ENCODE measurements around the gene DNAJC6. TPM values are rescaled to one million over a fixed set of nuclear protein-coding genes. Genes with fewer than 3 reads are reported as not detected.

The DNAJC6 gene
- total and polyA plus RNA-seq, 2 of the 13 experiments (the other 11 are each of a cell fraction or from before 2014, with no cell fraction given), result 1.0 to 1.6 TPM

GRCh38 chr1:65425006-65425405, 115.7 kb downstream of the DNAJC6 start (continued):
- TF ChIP-seq STAT6 (CRISPR knock-in tag; IDR thresholded peaks at IDR 0.05; ENCODE audit: borderline replicate concordance) (no peak), ZBTB7B (CRISPR knock-in tag; IDR thresholded peaks at IDR 0.05) (no peak), ZNF768 (CRISPR knock-in tag; IDR thresholded peaks at IDR 0.05) (no peak), ZNF264 (CRISPR knock-in tag; IDR thresholded peaks at IDR 0.05) (no peak)

- 83% methylated on average over 3 of the region's 3 CpGs for WGBS (ENCODE audit: low lambda C conversion rate)
- ChIA-PET POLR2A (interaction anchor here (1.2 kb wide), 1 partner anchor 43 kb away, joined by 5 read pairs; no protein-coding TSS in a partner anchor), CTCF (ENCODE audit: low intra/inter-chr PET ratio, low total read pairs) (no interaction called here)
- Histone ChIP-seq H3K4me1 (ENCODE audit: insufficient read depth, low read length) (peaks cover 47% of the 10 kb centered on the region), H3K4me2 (ENCODE audit: low read depth, low read length) (no peak overlapping the region), H3K79me2 (ENCODE audit: insufficient read depth, low read length) (peaks cover 38% of the 10 kb centered on the region), H3K9ac (ENCODE audit: insufficient read depth, low read depth, low read length) (no peak overlapping the region), H2AFZ (ENCODE audit: low read length) (no peak overlapping the region), H3K36me3 (replicated peaks in 1 of 2; ENCODE audit: control insufficient read depth in 1 of 2, insufficient read depth in 2 of 2, low read length in 2 of 2) (peaks cover 0 to 44% of the 10 kb centered on the region in 2 experiments; a peak in 4 of 5 replicates), H3K27me3 (ENCODE audit: control insufficient read depth in 1 of 2, insufficient read depth in 2 of 2, low read length in 2 of 2) (no peaks in the 10 kb centered on the region; a peak in 1 of 5 replicates), H3K9me3 (ENCODE audit: low read length) (no peaks in the 10 kb centered on the region), H4K20me1 (ENCODE audit: insufficient read depth, low read length) (no peaks in the 10 kb centered on the region), H3K4me3 (replicated peaks in 1 of 3; ENCODE audit: insufficient read depth in 1 of 3, low read depth in 2 of 3, low read length in 3 of 3) (no peak overlapping the region), H3K27ac (ENCODE audit: extremely low read length, insufficient read depth, low read length) (peak overlapping the region; percentile 45)
- intact Hi-C loops (cut with micrococcal nuclease; ENCODE audit: unreplicated experiment), result loop anchor here (10.0 kb wide), 2 partner anchors 281 to 361 kb away; partner anchors contain the start of gene AK4
- ATAC-seq (peak; percentile 15), DNase-seq (ENCODE audit: low spot score) (peak; percentile 82), FAIRE-seq (no peak)
- in situ Hi-C loops (cut with HindIII; ENCODE audit: extremely low pct_ligation_motif_present, low pct_unique_long_range_greater_than_20kb), result loop anchor here (25.0 kb wide), 1 partner anchor 262 kb away; no protein-coding TSS in a partner anchor
- BruUV-seq (replicated peaks), result no TSS peak
- TF ChIP-seq HIC2 (CRISPR knock-in tag; IDR thresholded peaks at IDR 0.05; ENCODE audit: low read depth) (no peak), HDAC2 (CRISPR knock-in tag; IDR thresholded peaks at IDR 0.05) (no peak), CREM (IDR thresholded peaks at IDR 0.05) (no peak), CREM (CRISPR knock-in tag; IDR thresholded peaks at IDR 0.05) (no peak), NCOA2 (CRISPR knock-in tag; IDR thresholded peaks at IDR 0.05) (peak; percentile 30; the same call in 1 of the 2 replicates), ZNF3 (CRISPR knock-in tag; IDR thresholded peaks at IDR 0.05) (peak; percentile 95), MBD4 (IDR thresholded peaks at IDR 0.05; ENCODE audit: borderline replicate concordance, low read length) (no peak), SOX13 (IDR thresholded peaks at IDR 0.05) (no peak), SOX13 (CRISPR knock-in tag; conservative IDR thresholded peaks at IDR 0.05 in 1 of 2, IDR thresholded peaks at IDR 0.05 in 1 of 2) (peak in 1 of 2 experiments; percentile 94; a peak in 2 of 4 replicates), SOX6 (IDR thresholded peaks at IDR 0.05) (no peak), SOX6 (CRISPR knock-in tag; IDR thresholded peaks at IDR 0.05) (peak; percentile 63), ZNF317 (CRISPR knock-in tag; IDR thresholded peaks at IDR 0.05) (0 out of 2 replicates have a peak, but pooled peaks have one; percentile 44), FOSL2 (CRISPR knock-in tag; IDR thresholded peaks at IDR 0.05) (peak; percentile 86), TEAD3 (CRISPR knock-in tag; optimal IDR thresholded peaks at IDR 0.05; ENCODE audit: borderline replicate concordance) (peak; percentile 70)
Measured at GRCh38 chr1:65425697-65426096, 116.4 kb downstream of the DNAJC6 start.
